HepG2 (cell line): ENCODE results near the gene MFSD2B. TPM values are rescaled to one million over a fixed set of nuclear protein-coding genes. Genes with fewer than 3 reads are reported as not detected.

Experiments used
- CREBL2 ChIP-seq: sonication (generic); formaldehyde crosslinking; IDR thresholded peaks from 2 replicates; pipeline ENCODE4 v1.8.1; 2023; ENCODE audit warnings: missing genetic modification reagents, mild to moderate bottlenecking, borderline replicate concordance
- HNF4G ChIP-seq, 2 experiments: sonication (generic) in 1 of 2; formaldehyde crosslinking in 1 of 2; IDR thresholded peaks; 2 replicates each; pipeline versions ENCODE4 v1.4.0 to v1.6.1; 2011 to 2020; ENCODE audit warnings: borderline replicate concordance in 2 of 2, low read depth in 2 of 2, mild to moderate bottlenecking in 2 of 2, low read length in 1 of 2, missing genetic modification reagents in 1 of 2, moderate library complexity in 1 of 2
- PHF21A ChIP-seq: sonication (generic); formaldehyde crosslinking; IDR thresholded peaks from 2 replicates; pipeline ENCODE4 v1.5.0; 2020; ENCODE audit warnings: mild to moderate bottlenecking, missing genetic modification reagents
- POLR2AphosphoS5 ChIP-seq: IDR thresholded peaks from 2 replicates; pipeline ENCODE4 v1.6.1; 2012; ENCODE audit warnings: low read depth, low read length
- SATB2 ChIP-seq: sonication (generic); formaldehyde crosslinking; IDR thresholded peaks from 2 replicates; pipeline ENCODE4 v1.5.0; 2020; ENCODE audit warnings: missing genetic modification reagents
- SIN3B ChIP-seq: fragments of 150-350 bp; IDR thresholded peaks from 2 replicates; pipeline ENCODE4 v1.6.1; 2014; ENCODE audit warnings: low read length
- SOX13 ChIP-seq, 3 experiments: fragments of 450-650 bp in 1 of 3; sonication (generic) in 1 of 3; formaldehyde crosslinking in 1 of 3; IDR thresholded peaks in 2 of 3; conservative IDR thresholded peaks in 1 of 3; 2 replicates each; pipeline versions ENCODE4 v1.5.0 to v1.6.1; 2016 to 2020; ENCODE audit warnings: antibody characterized with exemption in 1 of 3, mild to moderate bottlenecking in 1 of 3, missing compliant biosample characterization in 1 of 3, missing genetic modification reagents in 1 of 3, moderate library complexity in 1 of 3
- TCF12 ChIP-seq, 2 experiments: fragments of 450-650 bp in 1 of 2; sonication (generic) in 1 of 2; formaldehyde crosslinking in 1 of 2; IDR thresholded peaks; 2 replicates each; pipeline versions ENCODE4 v1.6.1 to v1.8.0; 2017 to 2022; ENCODE audit warnings: antibody characterized with exemption in 1 of 2, mild to moderate bottlenecking in 1 of 2, missing genetic modification reagents in 1 of 2, moderate library complexity in 1 of 2
- ZBTB10 ChIP-seq: sonication (generic); formaldehyde crosslinking; IDR thresholded peaks from 2 replicates; pipeline ENCODE4 v1.4.0; 2020; ENCODE audit warnings: missing genetic modification reagents, borderline replicate concordance
- ZGPAT ChIP-seq: IDR thresholded peaks from 2 replicates; pipeline ENCODE4 v1.6.1; 2016; ENCODE audit warnings: mild to moderate bottlenecking
- ZKSCAN5 ChIP-seq: sonication (generic); formaldehyde crosslinking; IDR thresholded peaks from 2 replicates; pipeline ENCODE4 v1.5.1; 2020; ENCODE audit warnings: mild to moderate bottlenecking, missing genetic modification reagents
- ZNF879 ChIP-seq: sonication (generic); formaldehyde crosslinking; IDR thresholded peaks from 2 replicates; pipeline ENCODE4 v1.8.1; 2023; ENCODE audit warnings: missing genetic modification reagents
- polyA plus RNA-seq, 8 experiments: library from polyadenylated mRNA; depleted of rRNA in 3 of 8; stranded (reverse) in 7 of 8; unstranded in 1 of 8; fragments of >200 nt; fragmentation: Illumina TruSeq in 4 of 8; extraction: Trizol in 4 of 8; gene quantifications; 2 replicates each; pipeline versions ENCODE4 v1.2.1 to v1.2.3, GENCODE V29; 2011 to 2016; ENCODE audit warnings: low read depth in 4 of 8, missing spikeins in 1 of 8, mixed read lengths in 1 of 8; ENCODE audit not compliant: insufficient read depth in 1 of 8
- total RNA-seq, 5 experiments: library from RNA; depleted of rRNA; stranded (reverse); fragments of >200 nt; fragmentation: Illumina TruSeq; extraction: Trizol; gene quantifications; 2 replicates each; pipeline ENCODE4 v1.2.3, GENCODE V29; 2016; ENCODE audit warnings: low read depth in 1 of 5
- TF ChIP-seq, protein P1 (sequence below): sonication (generic); formaldehyde crosslinking; IDR thresholded peaks from 2 replicates; pipeline ENCODE4 v1.4.0; 2020; ENCODE audit warnings: missing genetic modification reagents
- TF ChIP-seq, protein P2 (sequence below), 2 experiments: IDR thresholded peaks; 2 replicates each; pipeline ENCODE4 v1.6.1; 2011 to 2012; ENCODE audit warnings: low read length in 2 of 2, borderline replicate concordance in 1 of 2, low read depth in 1 of 2, mild to moderate bottlenecking in 1 of 2, moderate library complexity in 1 of 2

Gene MFSD2B
- total and polyA plus RNA-seq, 2 of the 13 experiments (the other 11 are each of a cell fraction or from before 2014, with no cell fraction given): 0.21 to 0.93 TPM

DNA sequence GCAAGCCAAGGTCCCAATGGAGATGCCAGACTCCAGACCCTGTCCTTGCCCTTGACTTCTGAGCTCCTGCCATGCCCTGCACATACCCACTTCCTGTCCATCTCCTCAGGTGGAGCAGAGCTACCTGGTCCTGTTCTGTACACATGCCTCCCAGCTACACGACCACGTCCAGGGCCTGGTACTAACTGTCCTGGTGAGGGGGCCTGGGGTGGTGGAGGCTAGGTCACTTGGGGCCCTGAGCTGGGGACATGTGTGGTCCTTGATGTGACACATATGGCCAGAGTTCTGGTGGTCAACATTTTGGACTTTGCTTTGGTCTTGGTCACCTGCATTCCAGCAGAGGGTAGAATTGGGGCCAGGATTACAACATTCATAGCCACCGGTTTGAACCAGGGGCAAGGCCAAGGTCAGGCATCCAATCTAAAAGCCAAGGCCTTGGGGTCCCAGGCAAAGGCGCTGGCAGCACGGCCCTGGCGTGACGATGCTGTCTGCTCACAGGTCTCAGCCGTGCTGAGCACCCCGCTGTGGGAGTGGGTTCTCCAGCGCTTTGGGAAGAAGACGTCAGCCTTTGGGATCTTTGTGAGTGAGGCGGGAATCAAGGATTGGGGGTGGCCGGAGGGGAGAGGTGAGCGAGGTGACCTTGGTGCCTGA, 12.6 kb downstream of the MFSD2B start (continued):
- TF ChIP-seq CREBL2 (CRISPR knock-in tag) (no peak), PHF21A (CRISPR knock-in tag) (peak; percentile 82), SOX13 (IDR thresholded peaks at IDR 0.05) (no peak), SOX13 (CRISPR knock-in tag; conservative IDR thresholded peaks at IDR 0.05 in 1 of 2, IDR thresholded peaks at IDR 0.05 in 1 of 2) (peak in 1 of 2 experiments; percentile 80; a peak in 2 of 4 replicates), POLR2AphosphoS5 (no peak), ZBTB10 (0 out of 2 replicates have a peak, but pooled peaks have one; percentile 61), ZNF879 (CRISPR knock-in tag) (no peak), HNF4G (IDR thresholded peaks at IDR 0.05; ENCODE audit: borderline replicate concordance, low read depth, low read length) (peak; percentile 90), HNF4G (CRISPR knock-in tag; IDR thresholded peaks at IDR 0.05; ENCODE audit: borderline replicate concordance, low read depth) (peak; percentile 96), SIN3B (no peak), SATB2 (CRISPR knock-in tag) (no peak), ZKSCAN5 (CRISPR knock-in tag) (no peak), ZGPAT (peak; percentile 72), TCF12 (IDR thresholded peaks at IDR 0.05) (no peak), TCF12 (CRISPR knock-in tag; IDR thresholded peaks at IDR 0.05) (peak; percentile 74; the same call in 1 of the 2 replicates)
- TF ChIP-seq, protein P1, sequence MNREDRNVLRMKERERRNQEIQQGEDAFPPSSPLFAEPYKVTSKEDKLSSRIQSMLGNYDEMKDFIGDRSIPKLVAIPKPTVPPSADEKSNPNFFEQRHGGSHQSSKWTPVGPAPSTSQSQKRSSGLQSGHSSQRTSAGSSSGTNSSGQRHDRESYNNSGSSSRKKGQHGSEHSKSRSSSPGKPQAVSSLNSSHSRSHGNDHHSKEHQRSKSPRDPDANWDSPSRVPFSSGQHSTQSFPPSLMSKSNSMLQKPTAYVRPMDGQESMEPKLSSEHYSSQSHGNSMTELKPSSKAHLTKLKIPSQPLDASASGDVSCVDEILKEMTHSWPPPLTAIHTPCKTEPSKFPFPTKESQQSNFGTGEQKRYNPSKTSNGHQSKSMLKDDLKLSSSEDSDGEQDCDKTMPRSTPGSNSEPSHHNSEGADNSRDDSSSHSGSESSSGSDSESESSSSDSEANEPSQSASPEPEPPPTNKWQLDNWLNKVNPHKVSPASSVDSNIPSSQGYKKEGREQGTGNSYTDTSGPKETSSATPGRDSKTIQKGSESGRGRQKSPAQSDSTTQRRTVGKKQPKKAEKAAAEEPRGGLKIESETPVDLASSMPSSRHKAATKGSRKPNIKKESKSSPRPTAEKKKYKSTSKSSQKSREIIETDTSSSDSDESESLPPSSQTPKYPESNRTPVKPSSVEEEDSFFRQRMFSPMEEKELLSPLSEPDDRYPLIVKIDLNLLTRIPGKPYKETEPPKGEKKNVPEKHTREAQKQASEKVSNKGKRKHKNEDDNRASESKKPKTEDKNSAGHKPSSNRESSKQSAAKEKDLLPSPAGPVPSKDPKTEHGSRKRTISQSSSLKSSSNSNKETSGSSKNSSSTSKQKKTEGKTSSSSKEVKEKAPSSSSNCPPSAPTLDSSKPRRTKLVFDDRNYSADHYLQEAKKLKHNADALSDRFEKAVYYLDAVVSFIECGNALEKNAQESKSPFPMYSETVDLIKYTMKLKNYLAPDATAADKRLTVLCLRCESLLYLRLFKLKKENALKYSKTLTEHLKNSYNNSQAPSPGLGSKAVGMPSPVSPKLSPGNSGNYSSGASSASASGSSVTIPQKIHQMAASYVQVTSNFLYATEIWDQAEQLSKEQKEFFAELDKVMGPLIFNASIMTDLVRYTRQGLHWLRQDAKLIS: no peak; the same call in 1 of the 2 replicates
- TF ChIP-seq, protein P2, sequence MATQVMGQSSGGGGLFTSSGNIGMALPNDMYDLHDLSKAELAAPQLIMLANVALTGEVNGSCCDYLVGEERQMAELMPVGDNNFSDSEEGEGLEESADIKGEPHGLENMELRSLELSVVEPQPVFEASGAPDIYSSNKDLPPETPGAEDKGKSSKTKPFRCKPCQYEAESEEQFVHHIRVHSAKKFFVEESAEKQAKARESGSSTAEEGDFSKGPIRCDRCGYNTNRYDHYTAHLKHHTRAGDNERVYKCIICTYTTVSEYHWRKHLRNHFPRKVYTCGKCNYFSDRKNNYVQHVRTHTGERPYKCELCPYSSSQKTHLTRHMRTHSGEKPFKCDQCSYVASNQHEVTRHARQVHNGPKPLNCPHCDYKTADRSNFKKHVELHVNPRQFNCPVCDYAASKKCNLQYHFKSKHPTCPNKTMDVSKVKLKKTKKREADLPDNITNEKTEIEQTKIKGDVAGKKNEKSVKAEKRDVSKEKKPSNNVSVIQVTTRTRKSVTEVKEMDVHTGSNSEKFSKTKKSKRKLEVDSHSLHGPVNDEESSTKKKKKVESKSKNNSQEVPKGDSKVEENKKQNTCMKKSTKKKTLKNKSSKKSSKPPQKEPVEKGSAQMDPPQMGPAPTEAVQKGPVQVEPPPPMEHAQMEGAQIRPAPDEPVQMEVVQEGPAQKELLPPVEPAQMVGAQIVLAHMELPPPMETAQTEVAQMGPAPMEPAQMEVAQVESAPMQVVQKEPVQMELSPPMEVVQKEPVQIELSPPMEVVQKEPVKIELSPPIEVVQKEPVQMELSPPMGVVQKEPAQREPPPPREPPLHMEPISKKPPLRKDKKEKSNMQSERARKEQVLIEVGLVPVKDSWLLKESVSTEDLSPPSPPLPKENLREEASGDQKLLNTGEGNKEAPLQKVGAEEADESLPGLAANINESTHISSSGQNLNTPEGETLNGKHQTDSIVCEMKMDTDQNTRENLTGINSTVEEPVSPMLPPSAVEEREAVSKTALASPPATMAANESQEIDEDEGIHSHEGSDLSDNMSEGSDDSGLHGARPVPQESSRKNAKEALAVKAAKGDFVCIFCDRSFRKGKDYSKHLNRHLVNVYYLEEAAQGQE (IDR thresholded peaks at IDR 0.05; ENCODE audit: borderline replicate concordance in 1 of 2, low read depth in 1 of 2, low read length in 2 of 2): peak in 1 of 2 experiments; percentile 55; a peak in 1 of 4 replicates
